PC-3 (cell line): ENCODE results near the gene RPL35.

Experiments used
- CTCF ChIP-seq: fragments of 300-600 bp; sonication (generic); conservative IDR thresholded peaks from 2 replicates; pipeline ENCODE4 v1.5.1; 2017; ENCODE audit warnings: antibody characterized with exemption, low read depth, mild to moderate bottlenecking, low read length
- EZH2 ChIP-seq: fragments of 300-600 bp; sonication (generic); IDR thresholded peaks from one replicate; pipeline ENCODE4 v1.6.1; 2017; ENCODE audit warnings: antibody characterized with exemption, mild to moderate bottlenecking, low read length; ENCODE audit not compliant: unreplicated experiment
- EZH2phosphoT487 ChIP-seq: fragments of 300-600 bp; sonication (generic); IDR thresholded peaks from 2 replicates; pipeline ENCODE4 v1.6.1; 2018; ENCODE audit warnings: mild to moderate bottlenecking, antibody characterized with exemption, low read length, borderline replicate concordance

DNA sequence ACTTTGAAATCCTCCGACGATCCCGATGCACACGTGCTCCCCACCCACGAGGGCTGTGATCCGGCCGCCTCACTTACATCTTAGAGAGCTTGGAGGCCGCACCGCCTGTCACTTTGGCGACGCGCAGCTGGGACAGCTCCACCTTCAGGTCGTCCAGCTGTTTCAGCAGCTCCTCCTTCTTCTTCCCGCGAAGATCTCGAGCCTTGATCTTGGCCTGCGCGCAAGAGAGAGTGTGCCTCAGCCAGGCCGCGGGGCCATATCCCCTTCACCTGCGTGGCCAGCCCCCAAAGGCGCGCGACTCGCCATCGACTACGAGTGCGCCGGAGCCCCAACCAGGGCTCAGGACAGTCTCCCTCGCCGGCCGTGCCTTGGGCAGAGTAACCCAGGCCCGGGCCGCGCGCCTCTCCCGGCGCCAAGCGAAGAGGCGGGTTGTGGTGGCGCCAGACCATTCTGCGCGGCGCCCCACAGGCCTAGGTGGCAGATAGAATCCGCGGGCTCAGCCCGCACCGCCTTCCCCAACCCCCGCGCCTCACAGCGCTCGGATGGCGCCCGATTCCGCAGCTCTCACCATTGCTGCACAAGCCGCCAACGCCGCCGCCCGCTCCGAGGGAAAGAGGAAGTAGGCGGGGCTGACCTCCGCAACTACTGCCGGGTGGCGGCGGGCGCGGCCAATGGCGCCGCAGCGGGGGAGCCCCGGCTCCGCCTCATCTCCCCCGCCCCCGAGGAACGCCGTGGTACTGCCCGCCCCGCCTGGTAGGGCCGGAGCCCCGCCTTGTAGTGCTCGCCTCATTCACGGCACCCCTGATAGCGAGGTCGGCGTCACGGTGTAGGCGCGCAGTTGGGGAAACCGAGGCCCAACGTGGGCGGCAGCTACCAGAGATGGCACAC, at the start of gene RPL35, which contains the start of gene ARPC5L:
- TF ChIP-seq CTCF (no peak; the same call in 1 of the 2 replicates), EZH2 (no peak), EZH2phosphoT487 (no peak)
